Measurements from ENCODE around the gene MIX23. TPM values are rescaled to one million over a fixed set of nuclear protein-coding genes. Genes with fewer than 3 reads are reported as not detected.

MIX23 gene
- total RNA-seq, 1 experiment from 2014 or later, result 130 TPM

GRCh38 chr3:122398920-122399319, 15.9 kb upstream of the MIX23 start:
- H3K9me3 ChIP-seq, result no peaks in the 10 kb centered on the region
- H3K4me3 ChIP-seq, result no peak overlapping the region
- no peaks in the 10 kb centered on the region; the same call in none of the 2 replicates for H3K36me3 ChIP-seq
- no peak for DNase-seq
- 0 out of 2 replicates have a peak, but pooled peaks cover 2% of the 10 kb centered on the region for H3K27me3 ChIP-seq

DNA sequence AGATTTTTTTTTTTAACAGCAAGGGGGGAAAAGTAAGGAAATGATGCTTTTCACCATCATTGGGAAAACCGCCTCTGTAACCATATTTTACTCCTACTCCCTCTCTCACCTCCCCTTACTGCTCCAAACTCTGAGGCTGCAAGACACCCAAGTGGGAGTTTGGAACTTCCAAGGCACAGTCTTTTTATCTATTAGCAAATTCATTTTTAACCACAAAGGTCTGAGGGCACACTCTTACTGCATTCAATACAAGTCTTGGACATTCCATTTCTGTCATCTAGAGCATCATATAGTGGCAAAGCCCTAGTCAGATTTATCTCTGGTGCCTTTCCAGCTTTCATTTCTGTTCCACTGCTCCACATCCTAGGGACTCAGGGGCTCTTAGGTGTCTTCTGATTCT, 14.2 kb upstream of the MIX23 start:
- no peak for DNase-seq
- no peaks in the 10 kb centered on the region; the same call in 1 of the 2 replicates for H3K36me3 ChIP-seq
- no peaks in the 10 kb centered on the region for H3K9me3 ChIP-seq
- 0 out of 2 replicates have a peak, but pooled peaks cover 2% of the 10 kb centered on the region for H3K27me3 ChIP-seq
- H3K4me3 ChIP-seq, result no peak overlapping the region

- no peaks in the 10 kb centered on the region for H3K9me3 ChIP-seq
- DNase-seq, result no peak
- no peak overlapping the region for H3K4me3 ChIP-seq
- no peaks in the 10 kb centered on the region; the same call in 1 of the 2 replicates for H3K36me3 ChIP-seq
- 0 out of 2 replicates have a peak, but pooled peaks cover 2% of the 10 kb centered on the region for H3K27me3 ChIP-seq
Observed at GRCh38 chr3:122396511-122396910, 13.5 kb upstream of the MIX23 start.

- Histone ChIP-seq H3K4me3 (no peak overlapping the region), H3K27me3 (0 out of 2 replicates have a peak, but pooled peaks cover 2% of the 10 kb centered on the region), H3K9me3 (no peaks in the 10 kb centered on the region), H3K36me3 (no peaks in the 10 kb centered on the region; the same call in 1 of the 2 replicates)
- DNase-seq, result no peak
Observed at GRCh38 chr3:122395582-122395981, 12.6 kb upstream of the MIX23 start.

- Histone ChIP-seq H3K9me3 (no peaks in the 10 kb centered on the region), H3K4me3 (no peak overlapping the region), H3K27me3 (0 out of 2 replicates have a peak, but pooled peaks cover 2% of the 10 kb centered on the region), H3K36me3 (no peaks in the 10 kb centered on the region; the same call in 1 of the 2 replicates)
- DNase-seq, result no peak
Observed at GRCh38 chr3:122394173-122394572, 11.1 kb upstream of the MIX23 start.

GRCh38 chr3:122392868-122393844, 10.1 kb upstream of the MIX23 start:
- Histone ChIP-seq H3K4me3 (no peak overlapping the region), H3K9me3 (no peaks in the 10 kb centered on the region), H3K27me3 (0 out of 2 replicates have a peak, but pooled peaks cover 2% of the 10 kb centered on the region), H3K36me3 (no peaks in the 10 kb centered on the region; the same call in 1 of the 2 replicates)
- no peak for DNase-seq

DNA sequence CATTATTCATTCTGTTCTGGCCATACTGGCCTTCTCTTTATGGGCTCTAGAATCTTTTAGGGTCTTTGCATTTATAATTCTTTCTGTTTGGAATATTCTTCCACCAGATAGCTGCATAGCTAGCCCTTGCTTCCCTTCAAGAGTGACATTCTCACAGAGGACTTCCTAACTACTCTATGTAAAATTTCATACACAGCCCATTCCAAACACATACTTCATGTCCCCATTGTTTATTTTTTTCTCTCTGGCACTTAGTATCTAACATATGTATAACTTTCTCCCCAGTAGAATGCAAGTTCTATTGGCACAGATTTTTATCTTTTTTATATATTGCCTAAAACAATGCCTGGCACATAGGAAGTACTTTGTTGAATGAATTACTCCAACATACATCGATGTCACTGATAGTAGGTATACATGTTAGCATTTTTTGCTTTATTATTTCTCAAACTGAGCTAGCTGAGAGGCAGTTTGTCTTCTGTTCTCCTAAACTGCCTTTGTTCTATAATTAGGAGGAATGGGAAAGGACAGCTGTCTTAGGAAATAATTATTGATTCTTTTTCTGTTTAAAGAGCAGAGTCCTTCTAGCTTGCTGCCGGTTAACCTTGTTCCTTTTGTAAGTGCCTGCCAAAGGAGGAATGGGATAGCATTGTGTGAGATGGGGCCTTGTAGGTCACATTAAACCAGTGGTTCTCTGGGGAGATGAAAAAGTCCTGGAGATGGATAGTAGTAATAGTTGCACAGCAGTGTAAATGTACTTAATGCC, 8.8 kb upstream of the MIX23 start:
- Histone ChIP-seq H3K36me3 (peaks cover 2% of the 10 kb centered on the region; the same call in 1 of the 2 replicates), H3K4me3 (no peak overlapping the region), H3K9me3 (no peaks in the 10 kb centered on the region), H3K27me3 (no peaks in the 10 kb centered on the region)
- DNase-seq, result no peak

GRCh38 chr3:122390665-122391064, 7.6 kb upstream of the MIX23 start:
- H3K27me3 ChIP-seq, result no peaks in the 10 kb centered on the region
- peaks cover 2% of the 10 kb centered on the region for H3K36me3 ChIP-seq
- DNase-seq, result no peak
- H3K9me3 ChIP-seq, result no peaks in the 10 kb centered on the region
- H3K4me3 ChIP-seq, result no peak overlapping the region

GRCh38 chr3:122389892-122390291, 6.9 kb upstream of the MIX23 start:
- no peak for DNase-seq
- H3K4me3 ChIP-seq, result no peak overlapping the region
- H3K9me3 ChIP-seq, result no peaks in the 10 kb centered on the region

DNA sequence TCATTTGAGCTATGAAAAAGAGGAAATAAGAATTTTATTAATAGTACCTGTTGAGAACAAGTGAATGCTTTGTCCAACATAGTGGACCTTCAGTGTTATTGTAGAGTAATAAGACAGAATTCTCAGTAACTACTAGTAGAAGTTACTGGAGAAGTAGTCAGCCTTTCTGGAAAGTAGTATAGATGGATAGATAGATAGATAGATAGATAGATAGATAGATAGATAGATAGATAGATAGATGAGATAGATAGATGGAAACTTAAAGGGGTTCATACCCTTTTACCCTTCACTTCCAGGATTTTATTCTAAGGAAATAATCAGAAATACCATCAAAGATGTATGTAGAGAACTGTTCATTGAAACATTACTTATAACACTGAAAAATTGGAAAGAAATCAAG, 6.2 kb upstream of the MIX23 start:
- H3K36me3 ChIP-seq, result peaks cover 4% of the 10 kb centered on the region
- H3K4me3 ChIP-seq, result no peak overlapping the region
- no peak for DNase-seq
- H3K9me3 ChIP-seq, result no peaks in the 10 kb centered on the region
- no peaks in the 10 kb centered on the region for H3K27me3 ChIP-seq

More at GRCh38 chr3:122389892-122390291, 6.9 kb upstream of the MIX23 start:
- H3K36me3 ChIP-seq, result peaks cover 4% of the 10 kb centered on the region
- no peaks in the 10 kb centered on the region for H3K27me3 ChIP-seq

GRCh38 chr3:122387709-122388108, 4.7 kb upstream of the MIX23 start:
- Histone ChIP-seq H3K27me3 (no peaks in the 10 kb centered on the region), H3K9me3 (no peaks in the 10 kb centered on the region), H3K36me3 (peaks cover 4% of the 10 kb centered on the region), H3K4me3 (no peak overlapping the region)
- no peak for DNase-seq

- peaks cover 11% of the 10 kb centered on the region for H3K36me3 ChIP-seq
- DNase-seq, result peak; percentile 93
- no peaks in the 10 kb centered on the region for H3K27me3 ChIP-seq
- H3K4me3 ChIP-seq, result peak within 1 kb of the TSS; percentile 89
- no peaks in the 10 kb centered on the region for H3K9me3 ChIP-seq
Observed at GRCh38 chr3:122383771-122384697, 1.0 kb upstream of the MIX23 start, which contains the start of gene FAM162A. FAM162A (plus strand) TSS chr3:122384182; CDS start chr3:122384266, 84 bp downstream.

- H3K36me3 ChIP-seq, result peaks cover 16% of the 10 kb centered on the region
- H3K9me3 ChIP-seq, result no peaks in the 10 kb centered on the region
- no peak overlapping the region for H3K4me3 ChIP-seq
- no peaks in the 10 kb centered on the region for H3K27me3 ChIP-seq
- DNase-seq, result no peak
Observed at GRCh38 chr3:122377975-122378374, 5.1 kb downstream of the MIX23 start.

DNA sequence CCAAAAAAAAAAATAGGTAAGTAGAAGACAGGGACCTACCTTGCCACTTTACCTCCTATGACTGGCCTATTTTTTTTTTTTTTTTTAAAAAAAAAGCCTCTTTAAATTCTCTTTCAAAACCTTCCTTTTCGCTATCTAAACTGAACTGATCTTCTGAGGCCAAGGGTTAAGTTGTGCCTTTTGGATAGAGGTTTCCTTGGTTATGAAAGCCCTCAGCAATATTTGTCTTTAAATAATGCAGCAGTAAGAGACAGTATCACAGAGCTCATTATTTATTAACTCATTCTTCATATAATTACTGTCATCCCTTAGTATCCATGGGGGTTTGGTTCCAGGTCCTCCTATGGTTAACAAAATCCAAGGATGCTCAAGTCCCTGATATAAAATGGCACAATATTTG, 9.0 kb downstream of the MIX23 start:
- Histone ChIP-seq H3K27me3 (no peaks in the 10 kb centered on the region), H3K36me3 (peaks cover 31% of the 10 kb centered on the region), H3K9me3 (no peaks in the 10 kb centered on the region), H3K4me3 (no peak overlapping the region)
- DNase-seq, result no peak

DNA sequence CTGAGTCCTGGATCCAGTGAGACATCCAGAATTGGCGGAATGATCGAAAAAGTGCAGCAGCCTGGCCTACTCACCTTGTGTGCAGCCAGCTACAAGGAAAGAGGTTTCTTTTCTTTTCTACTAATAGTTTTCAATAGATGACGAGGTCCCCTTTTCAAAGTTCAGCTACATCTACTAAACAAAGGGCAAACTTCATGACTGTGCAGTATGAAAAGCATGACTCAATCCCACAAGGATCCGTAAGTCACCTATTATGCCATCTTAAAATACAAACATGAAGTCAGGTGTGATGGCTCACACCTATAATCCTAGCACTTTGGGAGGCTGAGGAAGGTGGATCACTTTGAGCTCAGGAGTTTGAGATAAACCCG, 16.7 kb downstream of the MIX23 start:
- peaks cover 50% of the 10 kb centered on the region for H3K36me3 ChIP-seq
- no peaks in the 10 kb centered on the region for H3K27me3 ChIP-seq
- no peak for DNase-seq
- H3K9me3 ChIP-seq, result no peaks in the 10 kb centered on the region
- no peak overlapping the region for H3K4me3 ChIP-seq

Data from MG63 (cell line).